ACC112 (cell line): ENCODE measurements around the gene ABCG4.
"Not testable (repeated sequence)": the region's sequence is repeated elsewhere in the genome, so short reads cannot be mapped to it uniquely, and the experiment has no call there.

Experiments used
- H2AFZ ChIP-seq: fragments of 200-600 bp; sonication (generic); one replicate; pipeline ENCODE4 v1.6.0; 2017; ENCODE audit warnings: antibody characterized with exemption, low read length; ENCODE audit not compliant: unreplicated experiment
- H3K27ac ChIP-seq: fragments of 200-600 bp; sonication (generic); 2 replicates; pipeline ENCODE4 v1.5.1; 2014; ENCODE audit warnings: low read depth, mild to moderate bottlenecking, antibody characterized with exemption, low read length, moderate library complexity
- H3K27me3 ChIP-seq: fragments of 200-600 bp; sonication (generic); 2 replicates; pipeline ENCODE4 v1.6.1; 2014; ENCODE audit warnings: mild to moderate bottlenecking, antibody characterized with exemption, low read length, moderate library complexity, mixed read lengths; ENCODE audit not compliant: insufficient read depth
- H3K36me3 ChIP-seq: fragments of 200-600 bp; sonication (generic); 2 replicates; pipeline ENCODE4 v1.6.1; 2016; ENCODE audit warnings: mild to moderate bottlenecking, antibody characterized with exemption, low read length, moderate library complexity, mixed read lengths; ENCODE audit not compliant: insufficient read depth
- H3K4me1 ChIP-seq: fragments of 200-600 bp; sonication (generic); one replicate; pipeline ENCODE4 v1.6.1; 2016; ENCODE audit warnings: low read length, mixed read lengths; ENCODE audit not compliant: insufficient read depth, unreplicated experiment, control insufficient read depth
- H3K4me3 ChIP-seq: fragments of 200-600 bp; sonication (generic); 2 replicates; pipeline ENCODE4 v1.5.1; 2014; ENCODE audit warnings: mild to moderate bottlenecking, low read depth, low read length
- H3K79me2 ChIP-seq: fragments of 200-600 bp; sonication (generic); one replicate; pipeline ENCODE4 v1.6.0; 2016; ENCODE audit warnings: low read length; ENCODE audit not compliant: control insufficient read depth, unreplicated experiment, insufficient read depth

ABCG4 gene

GRCh38 chr11:119149018-119149785 lies at the start of gene ABCG4:
ABCG4 (plus strand) TSS chr11:119149052; CDS start chr11:119149966, 914 bp downstream.
- no peaks in the 10 kb centered on the region for H3K79me2 ChIP-seq
- H3K4me3 ChIP-seq, result peak within 1 kb of the TSS; percentile 77
- peak within 1 kb of the TSS; percentile 57 for H2AFZ ChIP-seq
- H3K27me3 ChIP-seq, result peaks cover 32% of the 10 kb centered on the region
- no peak within 1 kb of the TSS for H3K27ac ChIP-seq
- no peaks in the 10 kb centered on the region for H3K36me3 ChIP-seq
- no peaks in the 10 kb centered on the region for H3K4me1 ChIP-seq

- Histone ChIP-seq H3K27ac (no peak overlapping the region), H3K4me3 (peak overlapping the region; percentile 92; the same call in 1 of the 2 replicates), H3K27me3 (no peaks in the 10 kb centered on the region), H3K36me3 (peaks cover 13% of the 10 kb centered on the region), H2AFZ (no peak overlapping the region), H3K79me2 (peaks cover 22% of the 10 kb centered on the region), H3K4me1 (peaks cover 8% of the 10 kb centered on the region)
Observed at GRCh38 chr11:119099711-119100110, 49.1 kb upstream of the ABCG4 start.

DNA sequence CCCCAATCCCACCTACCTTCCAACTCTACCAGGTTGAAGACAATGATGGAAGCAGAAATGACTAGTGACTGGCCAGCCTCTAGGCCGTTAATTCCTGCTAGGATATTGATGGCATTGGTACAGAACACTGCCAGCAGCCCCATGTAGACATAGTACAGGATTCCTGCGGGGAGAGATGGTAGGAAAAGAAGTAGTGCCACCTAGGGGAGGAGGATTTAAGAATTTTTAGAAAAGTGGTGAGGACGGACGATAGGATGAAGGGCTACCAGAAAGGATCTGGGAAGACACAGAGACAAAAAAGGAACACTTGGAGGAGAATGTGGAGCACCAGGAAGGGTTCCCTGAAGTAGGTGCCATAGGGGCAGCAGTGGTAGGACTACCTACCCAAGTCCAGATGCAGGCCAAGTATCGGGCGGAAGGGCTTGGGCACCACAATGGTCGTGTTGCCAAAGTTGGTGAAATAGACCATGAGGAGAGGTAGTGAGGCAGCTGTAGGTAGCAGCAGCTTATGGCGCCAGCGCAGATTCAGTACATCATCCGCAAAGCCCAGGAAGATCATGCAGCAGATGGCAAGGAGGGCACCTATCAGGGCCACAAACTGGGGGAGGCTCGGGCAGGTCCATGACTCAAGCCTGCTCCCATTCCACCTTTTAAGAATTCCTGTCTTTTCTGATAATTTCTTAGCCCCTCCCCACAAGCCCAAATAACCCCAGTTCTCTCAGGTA lies 48.4 kb upstream of the ABCG4 start:
- Histone ChIP-seq H3K79me2 (peaks cover 17% of the 10 kb centered on the region), H3K27me3 (no peaks in the 10 kb centered on the region), H3K36me3 (peaks cover 13% of the 10 kb centered on the region), H2AFZ (no peak overlapping the region), H3K4me1 (peaks cover 8% of the 10 kb centered on the region), H3K27ac (no peak overlapping the region), H3K4me3 (peak overlapping the region; percentile 92)

DNA sequence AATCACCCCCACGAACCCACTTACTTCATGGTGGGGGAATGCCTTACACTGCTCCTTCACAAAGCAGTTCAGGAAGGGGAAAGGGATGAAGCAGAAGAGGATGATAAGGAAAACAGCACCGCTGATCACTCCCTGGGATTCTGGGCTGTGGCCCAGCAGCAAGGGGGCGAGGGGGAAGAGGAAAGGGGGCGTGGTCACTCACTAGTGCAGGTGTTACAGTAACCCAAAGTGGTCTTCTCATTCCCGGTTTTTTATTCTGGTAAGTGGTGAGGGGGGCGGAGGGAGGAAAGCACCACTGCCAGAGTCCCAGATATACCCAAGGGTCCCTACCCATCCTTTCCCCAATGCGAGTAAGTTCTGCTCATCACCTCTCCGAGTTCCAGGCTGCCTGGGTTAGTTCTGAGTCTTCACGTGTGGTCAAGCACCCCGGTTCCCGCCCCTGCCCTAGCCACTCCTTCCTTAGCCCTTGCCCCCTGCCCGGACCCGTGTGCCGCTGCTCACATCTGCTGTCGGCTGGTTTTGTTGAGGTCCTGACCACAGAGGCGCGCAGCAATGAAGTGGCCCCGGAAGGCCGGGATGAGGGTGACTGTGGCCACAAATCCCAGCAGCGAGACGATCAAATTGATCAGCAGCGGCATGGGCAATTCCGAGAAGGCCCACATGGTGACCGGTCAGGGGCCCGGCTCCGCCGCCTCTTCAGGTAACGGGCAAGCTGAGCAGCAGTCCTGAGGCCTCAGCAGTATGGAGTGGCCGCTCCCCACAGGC lies 47.7 kb upstream of the ABCG4 start:
- peak overlapping the region; percentile 95 for H3K27ac ChIP-seq
- H3K79me2 ChIP-seq, result peaks cover 17% of the 10 kb centered on the region
- no peaks in the 10 kb centered on the region for H3K27me3 ChIP-seq
- H3K4me3 ChIP-seq, result peak overlapping the region; percentile 92
- H3K36me3 ChIP-seq, result peaks cover 13% of the 10 kb centered on the region
- no peak overlapping the region for H2AFZ ChIP-seq
- peaks cover 12% of the 10 kb centered on the region for H3K4me1 ChIP-seq

- Histone ChIP-seq H3K4me1 (peaks cover 19% of the 10 kb centered on the region), H3K27ac (peak within 1 kb of the TSS; percentile 95), H3K79me2 (peaks cover 17% of the 10 kb centered on the region), H3K4me3 (peak within 1 kb of the TSS; percentile 92), H3K27me3 (no peaks in the 10 kb centered on the region), H2AFZ (peak within 1 kb of the TSS; percentile 80), H3K36me3 (peaks cover 10% of the 10 kb centered on the region)
Observed at GRCh38 chr11:119101759-119102423, 47.0 kb upstream of the ABCG4 start, which contains the start of gene DPAGT1. DPAGT1 (minus strand) TSS chr11:119101853; CDS start chr11:119101655, 198 bp downstream.

- Histone ChIP-seq H3K4me3 (peak overlapping the region; percentile 92; the same call in 1 of the 2 replicates), H3K79me2 (peaks cover 26% of the 10 kb centered on the region), H3K27ac (peak overlapping the region; percentile 95), H3K4me1 (peaks cover 21% of the 10 kb centered on the region)
- not testable (repeated sequence) for H2AFZ ChIP-seq, H3K36me3 ChIP-seq, H3K27me3 ChIP-seq
Observed at GRCh38 chr11:119103161-119103664, 45.6 kb upstream of the ABCG4 start.

DNA sequence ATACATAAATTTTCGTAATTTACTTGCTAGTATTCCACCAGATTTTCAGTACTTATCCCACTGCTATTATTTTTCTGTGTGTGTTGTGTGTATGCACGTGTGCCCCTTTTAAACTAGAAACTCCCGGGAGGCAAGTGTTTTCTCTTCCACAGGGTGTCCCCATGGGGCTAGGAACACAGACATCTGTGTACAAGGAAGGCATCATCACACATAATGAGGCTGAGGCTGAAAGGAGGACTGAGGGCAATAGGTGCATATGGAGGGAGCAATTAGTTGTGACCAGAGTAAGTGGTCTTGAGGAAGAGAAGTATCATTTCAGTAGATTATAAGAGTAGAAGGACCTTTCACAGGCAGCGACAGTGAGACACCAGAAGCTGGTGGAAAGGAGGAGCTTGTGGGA lies 45.1 kb upstream of the ABCG4 start:
- peaks cover 27% of the 10 kb centered on the region for H3K4me1 ChIP-seq
- H3K4me3 ChIP-seq, result no peak overlapping the region
- peaks cover 30% of the 10 kb centered on the region for H3K79me2 ChIP-seq
- H2AFZ ChIP-seq, result no peak overlapping the region
- no peaks in the 10 kb centered on the region for H3K36me3 ChIP-seq
- H3K27ac ChIP-seq, result no peak overlapping the region
- H3K27me3 ChIP-seq, result no peaks in the 10 kb centered on the region

GRCh38 chr11:119106564-119107537 lies 42.0 kb upstream of the ABCG4 start, which contains the start of gene C2CD2L:
C2CD2L (plus strand) TSS chr11:119107344; CDS start chr11:119107742, 398 bp downstream.
- Histone ChIP-seq H3K36me3 (no peaks in the 10 kb centered on the region), H3K27ac (peak within 1 kb of the TSS; percentile 72), H3K4me3 (peak within 1 kb of the TSS; percentile 98), H3K4me1 (peaks cover 30% of the 10 kb centered on the region), H2AFZ (peak within 1 kb of the TSS; percentile 85), H3K27me3 (no peaks in the 10 kb centered on the region), H3K79me2 (peaks cover 24% of the 10 kb centered on the region)

DNA sequence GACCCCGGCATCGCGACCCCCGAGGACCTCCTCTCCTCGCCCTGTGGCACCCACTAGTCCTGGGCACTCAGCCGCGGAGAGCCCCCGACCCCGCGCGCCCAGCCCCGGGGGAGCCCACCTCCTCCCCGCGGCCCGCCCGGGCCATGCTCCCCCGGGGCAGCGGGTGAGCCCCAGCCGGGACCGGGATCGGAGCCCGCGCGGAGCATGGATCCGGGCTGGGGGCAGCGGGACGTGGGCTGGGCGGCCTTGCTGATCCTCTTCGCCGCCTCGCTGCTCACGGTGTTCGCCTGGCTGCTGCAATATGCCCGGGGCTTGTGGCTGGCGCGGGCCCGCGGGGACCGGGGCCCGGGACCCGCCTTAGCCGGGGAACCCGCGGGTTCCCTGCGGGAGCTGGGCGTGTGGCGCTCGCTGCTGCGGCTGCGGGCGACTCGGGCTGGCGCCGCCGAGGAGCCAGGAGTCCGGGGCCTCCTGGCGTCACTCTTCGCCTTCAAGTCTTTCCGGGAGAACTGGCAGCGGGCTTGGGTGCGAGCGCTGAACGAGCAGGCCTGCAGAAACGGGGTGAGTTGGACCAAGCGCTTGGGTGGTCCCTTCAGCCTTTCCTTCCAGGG lies 41.2 kb upstream of the ABCG4 start:
- Histone ChIP-seq H3K4me1 (peaks cover 30% of the 10 kb centered on the region), H3K36me3 (no peaks in the 10 kb centered on the region), H3K4me3 (peak overlapping the region; percentile 98), H3K27ac (no peak overlapping the region), H3K27me3 (no peaks in the 10 kb centered on the region), H2AFZ (peak overlapping the region; percentile 85), H3K79me2 (peaks cover 24% of the 10 kb centered on the region)
